ENCODE results near the gene MYO5B. TPM values are rescaled to one million over a fixed set of nuclear protein-coding genes. Genes with fewer than 3 reads are reported as not detected.

Gene MYO5B
- total and polyA plus RNA-seq, 9 of the 15 experiments (the other 6 are each of a cell fraction or from before 2014, with no cell fraction given) = 0.07 to 0.42 (median 0.28) TPM

GRCh38 chr18:50199921-50200320 is 5.0 kb upstream of the MYO5B start (continued):
- TF ChIP-seq ZFX (CRISPR knock-in tag; IDR thresholded peaks at IDR 0.05) (no peak), STAT5A (IDR thresholded peaks at IDR 0.05; ENCODE audit: borderline replicate concordance, low read length) (no peak), CBX3 (IDR thresholded peaks at IDR 0.05; ENCODE audit: borderline replicate concordance in 1 of 2, low read length in 2 of 2) (no peak)

- Histone ChIP-seq H3K79me2 (ENCODE audit: control insufficient read depth, insufficient read depth, low read length) (no peaks in the 10 kb centered on the region), H3K27me3 (ENCODE audit: control insufficient read depth in 2 of 2, insufficient read depth in 2 of 2, low read length in 2 of 2) (peaks cover 0 to 20% of the 10 kb centered on the region in 2 experiments; a peak in 3 of 5 replicates), H3K4me1 (replicated peaks in 1 of 2; ENCODE audit: control insufficient read depth in 2 of 2, insufficient read depth in 2 of 2, low read length in 2 of 2) (peaks cover 0 to 10% of the 10 kb centered on the region in 2 experiments; a peak in 2 of 5 replicates), H3K9me1 (ENCODE audit: control insufficient read depth, insufficient read depth, low read length) (no peaks in the 10 kb centered on the region), H2AFZ (ENCODE audit: low read depth, low read length) (no peak overlapping the region), H4K20me1 (replicated peaks; ENCODE audit: control insufficient read depth, insufficient read depth, low read length) (no peaks in the 10 kb centered on the region), H3K9me3 (replicated peaks; ENCODE audit: control insufficient read depth, insufficient read depth, low read depth, low read length) (no peaks in the 10 kb centered on the region), H3K4me2 (ENCODE audit: insufficient read depth, low read length) (no peak overlapping the region), H3K36me3 (ENCODE audit: control insufficient read depth, insufficient read depth, low read length) (no peaks in the 10 kb centered on the region), H3K4me3 (no peak overlapping the region), H3K9ac (ENCODE audit: insufficient read depth in 1 of 2, low read depth in 2 of 2, low read length in 2 of 2) (no peak overlapping the region), H3K27ac (ENCODE audit: extremely low read depth, low read depth, low read length) (no peak overlapping the region)
- no peak for FAIRE-seq
- 0% methylated on average over 4 of the region's 5 CpGs for WGBS (ENCODE audit: insufficient coverage, low coverage, missing lambda C conversion rate)
- in situ Hi-C loops (cut with MboI) = no loop called here
- no peak for ATAC-seq
- no peak for DNase-seq (ENCODE audit: extremely low read depth in 1 of 4, low spot score in 3 of 4)
- CTCF ChIA-PET (ENCODE audit: low intra/inter-chr PET ratio) = no interaction called here
- intact Hi-C loops (cut with micrococcal nuclease) = loop anchor here (10.0 kb wide), 1 partner anchor 145 kb away; no protein-coding TSS in a partner anchor
- POLR2A ChIA-PET = interaction anchor here (0.6 kb wide), 1 partner anchor 146 kb away, joined by 3 read pairs; no protein-coding TSS in a partner anchor
- TF ChIP-seq C11orf30 (IDR thresholded peaks at IDR 0.05; ENCODE audit: low read depth) (no peak), PHF20 (IDR thresholded peaks at IDR 0.05; ENCODE audit: partially characterized antibody) (no peak), HMG20B (CRISPR knock-in tag; IDR thresholded peaks at IDR 0.05) (no peak), ZNF507 (tag; conservative IDR thresholded peaks at IDR 0.05) (no peak), NR0B1 (IDR thresholded peaks at IDR 0.05; ENCODE audit: partially characterized antibody) (no peak), DLX4 (CRISPR knock-in tag; IDR thresholded peaks at IDR 0.05) (no peak), ZNF311 (CRISPR knock-in tag; IDR thresholded peaks at IDR 0.05) (no peak), ZNF398 (CRISPR knock-in tag; IDR thresholded peaks at IDR 0.05) (no peak), ZNF12 (CRISPR knock-in tag; IDR thresholded peaks at IDR 0.05) (no peak), HDAC1 (IDR thresholded peaks at IDR 0.05) (no peak), NRF1 (conservative IDR thresholded peaks at IDR 0.05 in 1 of 2, IDR thresholded peaks at IDR 0.05 in 1 of 2) (no peak), CTCF (IDR thresholded peaks at IDR 0.05 in 2 of 3, conservative IDR thresholded peaks at IDR 0.05 in 1 of 3; ENCODE audit: insufficient read depth in 2 of 3, low read depth in 1 of 3, low read length in 3 of 3) (no peak), FOXJ3 (CRISPR knock-in tag; IDR thresholded peaks at IDR 0.05) (no peak)
- no TSS peak for BruUV-seq (replicated peaks)
Observed at GRCh38 chr18:50199346-50199855, 4.5 kb upstream of the MYO5B start.
